Activated CD8-positive, alpha-beta T cell treated with anti-CD3 and anti-CD28 coated beads, Interleukin-2, amount 10 ng/mL, durations not matched to agents 7 days and 5 days (primary cell): Measurements from ENCODE around the gene VWA5B1. TPM values are rescaled to one million over a fixed set of nuclear protein-coding genes. Genes with fewer than 3 reads are reported as not detected.

Experiments used
- ATAC-seq: fragments of 150-1000 bp; cut with Tn5 transposase; one replicate; pipeline ENCODE4 v1.10.0; 2021; ENCODE audit warnings: moderate library complexity
- CTCF ChIA-PET: fragments of 350-600 bp; sonication (Branson Sonifier 250); formaldehyde crosslinking; loops from one replicate; lab custom pipeline; 2021; ENCODE audit warnings: antibody characterized with exemption; lab: Charles Lee
- POLR2A ChIA-PET: fragments of 350-600 bp; sonication (Branson Sonifier 250); formaldehyde crosslinking; loops from one replicate; lab custom pipeline; 2021; ENCODE audit warnings: antibody characterized with exemption; lab: Charles Lee
- DNase-seq: peaks from one replicate; pipeline ENCODE4 v3.0.0-alpha.2; 2020
- H3K27ac Mint-ChIP-seq: one replicate; pipeline ENCODE4 v1.8.0; 2021; ENCODE audit warnings: mild to moderate bottlenecking, mixed read lengths
- H3K27me3 Mint-ChIP-seq: one replicate; pipeline ENCODE4 v1.8.0; 2021; ENCODE audit warnings: low read depth, mixed read lengths
- H3K36me3 Mint-ChIP-seq: one replicate; pipeline ENCODE4 v1.8.0; 2021; ENCODE audit warnings: low read depth, mixed read lengths
- H3K4me1 Mint-ChIP-seq: one replicate; pipeline ENCODE4 v1.8.0; 2021; ENCODE audit warnings: low read depth, mixed read lengths
- H3K4me3 Mint-ChIP-seq: one replicate; pipeline ENCODE4 v1.8.0; 2021; ENCODE audit warnings: mild to moderate bottlenecking, mixed read lengths
- H3K9me3 Mint-ChIP-seq: one replicate; pipeline ENCODE4 v1.8.0; 2022; ENCODE audit warnings: mixed read lengths; ENCODE audit not compliant: insufficient read depth
- total RNA-seq, 2 experiments: library from RNA; stranded (reverse); gene quantifications; one replicate each; pipeline ENCODE4 v1.2.3, GENCODE V29; 2021

VWA5B1 gene
- total RNA-seq, 2 experiments from 2014 or later: not detected

GRCh38 chr1:20366056-20366462 is 75.4 kb downstream of the VWA5B1 start:
- Mint-ChIP-seq H3K4me1 (no peaks in the 10 kb centered on the region), H3K4me3 (no peak overlapping the region), H3K27me3 (peaks cover 53% of the 10 kb centered on the region), H3K9me3 (no peaks in the 10 kb centered on the region), H3K27ac (no peak overlapping the region), H3K36me3 (no peaks in the 10 kb centered on the region)
- DNase-seq (no peak), ATAC-seq (no peak)
- ChIA-PET CTCF (no interaction called here), POLR2A (no interaction called here)

GRCh38 chr1:20366463-20367115 is 75.9 kb downstream of the VWA5B1 start:
- Mint-ChIP-seq H3K9me3 (no peaks in the 10 kb centered on the region), H3K4me3 (no peak overlapping the region), H3K4me1 (peaks cover under 1% of the 10 kb centered on the region), H3K36me3 (no peaks in the 10 kb centered on the region), H3K27me3 (peaks cover 49% of the 10 kb centered on the region), H3K27ac (no peak overlapping the region)
- ATAC-seq (no peak), DNase-seq (no peak)
- CTCF ChIA-PET: interaction anchor here (1.0 kb wide), 1 partner anchor 54 kb away, joined by 3 read pairs; no protein-coding TSS in a partner anchor
- POLR2A ChIA-PET: no interaction called here

GRCh38 chr1:20367116-20367585 is 76.5 kb downstream of the VWA5B1 start:
- Mint-ChIP-seq H3K9me3 (no peaks in the 10 kb centered on the region), H3K36me3 (no peaks in the 10 kb centered on the region), H3K4me3 (no peak overlapping the region), H3K4me1 (peaks cover 2% of the 10 kb centered on the region), H3K27me3 (peaks cover 49% of the 10 kb centered on the region), H3K27ac (no peak overlapping the region)
- ChIA-PET CTCF (interaction anchor here (1.0 kb wide), 1 partner anchor 54 kb away, joined by 3 read pairs; no protein-coding TSS in a partner anchor), POLR2A (no interaction called here)
- no peak for DNase-seq
- ATAC-seq: no peak

- POLR2A ChIA-PET: no interaction called here
- ATAC-seq (no peak), DNase-seq (no peak)
- Mint-ChIP-seq H3K27ac (no peak overlapping the region), H3K36me3 (no peaks in the 10 kb centered on the region), H3K27me3 (peaks cover 45% of the 10 kb centered on the region), H3K4me1 (peaks cover 2% of the 10 kb centered on the region), H3K9me3 (no peaks in the 10 kb centered on the region), H3K4me3 (no peak overlapping the region)
- CTCF ChIA-PET: no interaction called here
Observed at GRCh38 chr1:20367626-20368025, 77.0 kb downstream of the VWA5B1 start.

- no peak overlapping the region for H3K4me3 Mint-ChIP-seq
- H3K4me1 Mint-ChIP-seq: peaks cover 2% of the 10 kb centered on the region
- H3K27me3 Mint-ChIP-seq: peaks cover 41% of the 10 kb centered on the region
- no peaks in the 10 kb centered on the region for H3K9me3 Mint-ChIP-seq
- POLR2A ChIA-PET: no interaction called here
- CTCF ChIA-PET: no interaction called here
- no peak for ATAC-seq
- no peaks in the 10 kb centered on the region for H3K36me3 Mint-ChIP-seq
- DNase-seq: no peak
- H3K27ac Mint-ChIP-seq: no peak overlapping the region
Observed at GRCh38 chr1:20368866-20369470, 78.3 kb downstream of the VWA5B1 start.

- DNase-seq (no peak), ATAC-seq (no peak)
- Mint-ChIP-seq H3K4me1 (peaks cover 2% of the 10 kb centered on the region), H3K4me3 (no peak overlapping the region), H3K36me3 (no peaks in the 10 kb centered on the region), H3K9me3 (no peaks in the 10 kb centered on the region), H3K27ac (no peak overlapping the region), H3K27me3 (peaks cover 26% of the 10 kb centered on the region)
- POLR2A ChIA-PET: no interaction called here
- CTCF ChIA-PET: interaction anchor here (2.2 kb wide), 1 partner anchor 9 kb away, joined by 12 read pairs; no protein-coding TSS in a partner anchor
Observed at GRCh38 chr1:20370698-20371097, 80.0 kb downstream of the VWA5B1 start.

GRCh38 chr1:20371411-20371810 is 80.7 kb downstream of the VWA5B1 start:
- no peak overlapping the region for H3K27ac Mint-ChIP-seq
- DNase-seq (no peak), ATAC-seq (no peak)
- H3K4me1 Mint-ChIP-seq: peaks cover 2% of the 10 kb centered on the region
- H3K27me3 Mint-ChIP-seq: peaks cover 20% of the 10 kb centered on the region
- H3K4me3 Mint-ChIP-seq: no peak overlapping the region
- ChIA-PET CTCF (interaction anchor here (1.0 to 2.2 kb wide), 2 partner anchors 9 to 18 kb away, joined by 4 to 12 read pairs; no protein-coding TSS in a partner anchor), POLR2A (no interaction called here)
- H3K36me3 Mint-ChIP-seq: no peaks in the 10 kb centered on the region
- H3K9me3 Mint-ChIP-seq: no peaks in the 10 kb centered on the region

GRCh38 chr1:20371883-20372282 is 81.2 kb downstream of the VWA5B1 start:
- Mint-ChIP-seq H3K4me3 (no peak overlapping the region), H3K27me3 (peaks cover 20% of the 10 kb centered on the region), H3K36me3 (no peaks in the 10 kb centered on the region), H3K4me1 (peaks cover 2% of the 10 kb centered on the region), H3K27ac (no peak overlapping the region), H3K9me3 (no peaks in the 10 kb centered on the region)
- ChIA-PET CTCF (interaction anchor here (1.0 to 2.2 kb wide), 2 partner anchors 10 to 18 kb away, joined by 4 to 12 read pairs; no protein-coding TSS in a partner anchor), POLR2A (no interaction called here)
- ATAC-seq: no peak
- DNase-seq: no peak

- ATAC-seq (no peak), DNase-seq (no peak)
- no peaks in the 10 kb centered on the region for H3K36me3 Mint-ChIP-seq
- no peaks in the 10 kb centered on the region for H3K9me3 Mint-ChIP-seq
- ChIA-PET POLR2A (no interaction called here), CTCF (interaction anchor here (2.2 kb wide), 1 partner anchor 10 kb away, joined by 11 read pairs; no protein-coding TSS in a partner anchor)
- H3K27me3 Mint-ChIP-seq: peaks cover 14% of the 10 kb centered on the region
- H3K4me1 Mint-ChIP-seq: peaks cover 2% of the 10 kb centered on the region
- no peak overlapping the region for H3K4me3 Mint-ChIP-seq
- no peak overlapping the region for H3K27ac Mint-ChIP-seq
Observed at GRCh38 chr1:20372676-20373075, 82.0 kb downstream of the VWA5B1 start.

- peaks cover 12% of the 10 kb centered on the region for H3K27me3 Mint-ChIP-seq
Observed at GRCh38 chr1:20373286-20373685, 82.6 kb downstream of the VWA5B1 start.

GRCh38 chr1:20373764-20374163 is 83.1 kb downstream of the VWA5B1 start:
- H3K4me3 Mint-ChIP-seq: no peak overlapping the region
- H3K27me3 Mint-ChIP-seq: peaks cover 10% of the 10 kb centered on the region
- H3K4me1 Mint-ChIP-seq: peaks cover 2% of the 10 kb centered on the region
- ATAC-seq (no peak), DNase-seq (no peak)
- H3K9me3 Mint-ChIP-seq: no peaks in the 10 kb centered on the region
- H3K36me3 Mint-ChIP-seq: no peaks in the 10 kb centered on the region
- ChIA-PET POLR2A (no interaction called here), CTCF (interaction anchor here (1.4 to 2.2 kb wide), 2 partner anchors 11 to 109 kb away, joined by 3 to 11 read pairs; no protein-coding TSS in a partner anchor)
- no peak overlapping the region for H3K27ac Mint-ChIP-seq

More at GRCh38 chr1:20373286-20373685, 82.6 kb downstream of the VWA5B1 start:
- DNase-seq (no peak), ATAC-seq (no peak)
- Mint-ChIP-seq H3K4me1 (peaks cover 2% of the 10 kb centered on the region), H3K27ac (no peak overlapping the region), H3K36me3 (no peaks in the 10 kb centered on the region), H3K4me3 (no peak overlapping the region), H3K9me3 (no peaks in the 10 kb centered on the region)
- CTCF ChIA-PET: interaction anchor here (2.2 kb wide), 1 partner anchor 10 kb away, joined by 11 read pairs; no protein-coding TSS in a partner anchor
- POLR2A ChIA-PET: no interaction called here

GRCh38 chr1:20375563-20375962 is 84.9 kb downstream of the VWA5B1 start:
- H3K27me3 Mint-ChIP-seq: peaks cover 12% of the 10 kb centered on the region
- ChIA-PET CTCF (interaction anchor here (0.8 kb wide), 1 partner anchor 51 kb away, joined by 3 read pairs; no protein-coding TSS in a partner anchor), POLR2A (no interaction called here)
- no peaks in the 10 kb centered on the region for H3K36me3 Mint-ChIP-seq
- H3K4me3 Mint-ChIP-seq: no peak overlapping the region
- H3K9me3 Mint-ChIP-seq: no peaks in the 10 kb centered on the region
- H3K27ac Mint-ChIP-seq: no peak overlapping the region
- ATAC-seq: no peak
- H3K4me1 Mint-ChIP-seq: peaks cover 2% of the 10 kb centered on the region
- DNase-seq: no peak
